H1 (cell line): Measurements from ENCODE around the gene CHD9. TPM values are rescaled to one million over a fixed set of nuclear protein-coding genes. Genes with fewer than 3 reads are reported as not detected.

ENCODE experiments used
- CTCF ChIA-PET: fragments of 300-600 bp; sonication (Branson Sonifier 250); formaldehyde crosslinking; loops from one replicate; lab custom pipeline; 2021; ENCODE audit not compliant: partially characterized antibody; lab: Charles Lee
- POLR2A ChIA-PET: fragments of 300-600 bp; sonication (Branson Sonifier 250); formaldehyde crosslinking; loops from one replicate; lab custom pipeline; 2021; ENCODE audit warnings: inconsistent platforms; ENCODE audit not compliant: partially characterized antibody; lab: Charles Lee
- DNase-seq, 2 experiments: peaks; one replicate each; pipeline versions ENCODE4 v3.0.0 to v3.0.0-alpha.2; 2010 to 2022; ENCODE audit warnings: low spot score in 2 of 2, low read depth in 1 of 2, mixed read lengths in 1 of 2
- FAIRE-seq: peaks from 2 replicates; lab custom pipeline; 2011; peaks lifted over from hg19 to GRCh38; lab: Jason Lieb, UNC
- H2AFZ ChIP-seq: 2 replicates; pipeline ENCODE4 v1.8.1; 2012; ENCODE audit warnings: low read length, inconsistent platforms
- H2AK5ac ChIP-seq: 2 replicates; pipeline ENCODE4 v1.6.1; 2013; ENCODE audit warnings: low read depth, low read length
- H2BK120ac ChIP-seq: replicated peaks from 2 replicates; pipeline ENCODE3; 2013; ENCODE audit warnings: low read depth, low read length, inconsistent platforms
- H2BK12ac ChIP-seq: 2 replicates; pipeline ENCODE4 v1.6.1; 2013; ENCODE audit warnings: low read depth, low read length
- H2BK15ac ChIP-seq: 2 replicates; pipeline ENCODE4 v1.6.1; 2013; ENCODE audit warnings: low read length
- H2BK20ac ChIP-seq: 2 replicates; pipeline ENCODE4 v1.6.1; 2013; ENCODE audit warnings: low read length
- H2BK5ac ChIP-seq: 2 replicates; pipeline ENCODE4 v1.6.1; 2013; ENCODE audit warnings: low read depth, low read length
- H3K14ac ChIP-seq: 2 replicates; pipeline ENCODE4 v1.6.1; 2013; ENCODE audit warnings: inconsistent platforms; ENCODE audit not compliant: insufficient read length
- H3K18ac ChIP-seq: 2 replicates; pipeline ENCODE4 v1.6.1; 2013; ENCODE audit warnings: low read length; ENCODE audit errors: extremely low read depth
- H3K23ac ChIP-seq: 2 replicates; pipeline ENCODE4 v1.6.1; 2013; ENCODE audit warnings: inconsistent platforms; ENCODE audit not compliant: insufficient read length
- H3K23me2 ChIP-seq: 2 replicates; pipeline ENCODE4 v1.6.1; 2013; ENCODE audit warnings: low read depth, low read length
- H3K27ac ChIP-seq: 2 replicates; pipeline ENCODE4 v1.6.1; 2011; ENCODE audit warnings: low read depth, low read length, inconsistent platforms
- H3K27me3 ChIP-seq, 4 experiments: replicated peaks in 1 of 4; 1 replicate in 1 of 4; 2 replicates in 3 of 4; pipeline versions ENCODE4 v1.6.1 to v1.8.1; 2011 to 2013; ENCODE audit warnings: low read length in 3 of 4, mild to moderate bottlenecking in 3 of 4, inconsistent platforms in 2 of 4, mixed read lengths in 2 of 4, moderate library complexity in 1 of 4; ENCODE audit not compliant: control insufficient read depth in 3 of 4, insufficient read depth in 3 of 4; ENCODE audit errors: extremely low read depth in 1 of 4
- H3K36me3 ChIP-seq, 4 experiments: 2 replicates each; pipeline versions ENCODE4 v1.6.1 to v1.8.1; 2011 to 2013; ENCODE audit warnings: mild to moderate bottlenecking in 4 of 4, low read length in 3 of 4, moderate library complexity in 2 of 4, control low read depth in 1 of 4, inconsistent platforms in 1 of 4; ENCODE audit not compliant: insufficient read depth in 4 of 4, control insufficient read depth in 2 of 4
- H3K4ac ChIP-seq: replicated peaks from 2 replicates; pipeline ENCODE3; 2013; ENCODE audit warnings: low read length, low read depth, mixed read lengths, inconsistent platforms; ENCODE audit not compliant: insufficient read length
- H3K4me1 ChIP-seq, 4 experiments: replicated peaks in 1 of 4; 1 replicate in 1 of 4; 2 replicates in 3 of 4; pipeline versions ENCODE4 v1.6.1 to v1.8.1; 2011 to 2013; ENCODE audit warnings: low read length in 3 of 4, inconsistent platforms in 2 of 4, mixed read lengths in 1 of 4; ENCODE audit not compliant: insufficient read depth in 4 of 4, control insufficient read depth in 3 of 4
- H3K4me2 ChIP-seq, 2 experiments: 2 replicates each; pipeline versions ENCODE4 v1.6.1 to v1.8.1; 2011 to 2013; ENCODE audit warnings: low read depth in 2 of 2, low read length in 2 of 2, control low read depth in 1 of 2, inconsistent platforms in 1 of 2, mild to moderate bottlenecking in 1 of 2; ENCODE audit not compliant: insufficient read depth in 1 of 2
- H3K4me3 ChIP-seq, 4 experiments: fragments of 200-600, 300-600 bp in 1 of 4; sonication (generic), shearing (Covaris generic), sonication (Bioruptor Twin) in 1 of 4; 2 replicates each; pipeline versions ENCODE4 v1.5.1 to v1.8.1; 2011 to 2016; ENCODE audit warnings: low read length in 4 of 4, low read depth in 3 of 4, control low read depth in 2 of 4, inconsistent platforms in 2 of 4, mild to moderate bottlenecking in 2 of 4, mixed read lengths in 1 of 4, moderate library complexity in 1 of 4; ENCODE audit not compliant: insufficient read depth in 2 of 4; ENCODE audit errors: extremely low read depth in 1 of 4
- H3K56ac ChIP-seq: replicated peaks from 2 replicates; pipeline ENCODE3; 2013; ENCODE audit warnings: low read depth, mild to moderate bottlenecking, mixed read lengths, low read length, inconsistent platforms; ENCODE audit not compliant: insufficient read length
- H3K79me1 ChIP-seq: 2 replicates; pipeline ENCODE4 v1.6.1; 2013; ENCODE audit warnings: low read depth, low read length, control low read depth
- H3K79me2 ChIP-seq, 2 experiments: 2 replicates each; pipeline versions ENCODE4 v1.6.1 to v1.8.1; 2012 to 2013; ENCODE audit warnings: low read length in 2 of 2, mild to moderate bottlenecking in 2 of 2, inconsistent platforms in 1 of 2; ENCODE audit not compliant: insufficient read depth in 2 of 2, control insufficient read depth in 1 of 2
- H3K9ac ChIP-seq, 4 experiments: replicated peaks in 1 of 4; 1 replicate in 1 of 4; 2 replicates in 3 of 4; pipeline versions ENCODE4 v1.6.1 to v1.8.1; 2011 to 2013; ENCODE audit warnings: low read depth in 3 of 4, low read length in 3 of 4, control low read depth in 2 of 4, mild to moderate bottlenecking in 2 of 4, moderate library complexity in 2 of 4, inconsistent platforms in 1 of 4; ENCODE audit errors: extremely low read depth in 1 of 4
- H3K9me3 ChIP-seq, 2 experiments: 2 replicates each; pipeline versions ENCODE4 v1.6.1 to v1.8.1; 2012 to 2013; ENCODE audit warnings: mild to moderate bottlenecking in 2 of 2, moderate library complexity in 2 of 2, control low read depth in 1 of 2, inconsistent platforms in 1 of 2, low read depth in 1 of 2, low read length in 1 of 2, mixed read lengths in 1 of 2; ENCODE audit not compliant: insufficient read depth in 2 of 2
- H4K20me1 ChIP-seq, 2 experiments: replicated peaks in 1 of 2; 2 replicates each; pipeline versions ENCODE3 to v1.8.1; 2011 to 2013; ENCODE audit warnings: inconsistent platforms in 2 of 2, low read length in 2 of 2, mild to moderate bottlenecking in 1 of 2; ENCODE audit not compliant: insufficient read depth in 2 of 2, control insufficient read depth in 1 of 2
- H4K5ac ChIP-seq: 2 replicates; pipeline ENCODE4 v1.6.1; 2013; ENCODE audit warnings: low read length, low read depth, mixed read lengths, inconsistent platforms; ENCODE audit not compliant: insufficient read length
- H4K8ac ChIP-seq: 2 replicates; pipeline ENCODE4 v1.8.0; 2013; ENCODE audit warnings: mild to moderate bottlenecking, moderate library complexity, low read length, inconsistent platforms; ENCODE audit not compliant: insufficient read depth; ENCODE audit errors: extremely low read depth
- H4K91ac ChIP-seq: replicated peaks from 2 replicates; pipeline ENCODE3; 2013; ENCODE audit warnings: low read length, mixed read lengths, inconsistent platforms; ENCODE audit not compliant: insufficient read length
- ATF3 ChIP-seq: IDR thresholded peaks from 2 replicates; pipeline ENCODE4 v1.6.1; 2011; ENCODE audit warnings: low read depth, mild to moderate bottlenecking, low read length; ENCODE audit not compliant: insufficient read depth
- BACH1 ChIP-seq: IDR thresholded peaks from 2 replicates; pipeline ENCODE4 v1.6.1; 2012; ENCODE audit warnings: low read length, improper control_type of control experiment
- CEBPB ChIP-seq: IDR thresholded peaks from 2 replicates; pipeline ENCODE4 v1.6.1; 2012; ENCODE audit warnings: low read depth, low read length
- CHD1 ChIP-seq: IDR thresholded peaks from 2 replicates; pipeline ENCODE4 v1.6.1; 2012; ENCODE audit warnings: low read depth, low read length, improper control_type of control experiment
- EP300 ChIP-seq, 2 experiments: IDR thresholded peaks; 1 replicate in 1 of 2; 2 replicates in 1 of 2; pipeline ENCODE4 v1.6.1; 2011 to 2012; ENCODE audit warnings: low read depth in 2 of 2, low read length in 2 of 2, mild to moderate bottlenecking in 2 of 2, borderline replicate concordance in 1 of 2, inconsistent platforms in 1 of 2, moderate library complexity in 1 of 2
- KDM1A ChIP-seq: fragments of 200-600, 300-600 bp; sonication (generic); IDR thresholded peaks from 2 replicates; pipeline ENCODE4 v1.7.1; 2016; ENCODE audit warnings: mild to moderate bottlenecking, low read length, borderline replicate concordance
- NANOG ChIP-seq: IDR thresholded peaks from 2 replicates; pipeline ENCODE4 v1.6.1; 2011; ENCODE audit warnings: low read length, low read depth, mild to moderate bottlenecking, inconsistent platforms; ENCODE audit not compliant: insufficient read depth, poor library complexity, severe bottlenecking
- POU5F1 ChIP-seq: IDR thresholded peaks from 2 replicates; pipeline ENCODE4 v1.6.1; 2011; ENCODE audit warnings: low read depth, mild to moderate bottlenecking, low read length, moderate library complexity
- SIN3A ChIP-seq, 2 experiments: IDR thresholded peaks in 1 of 2; conservative IDR thresholded peaks in 1 of 2; 2 replicates each; pipeline ENCODE4 v1.6.1; 2011 to 2012; ENCODE audit warnings: low read length in 2 of 2, improper control_type of control experiment in 1 of 2, low read depth in 1 of 2, mild to moderate bottlenecking in 1 of 2
- SP1 ChIP-seq: IDR thresholded peaks from 2 replicates; pipeline ENCODE4 v1.6.1; 2011; ENCODE audit warnings: low read depth, low read length
- SP2 ChIP-seq: IDR thresholded peaks from 2 replicates; pipeline ENCODE4 v1.6.1; 2012; ENCODE audit warnings: mild to moderate bottlenecking, low read length, inconsistent platforms
- TBP ChIP-seq: IDR thresholded peaks from 2 replicates; pipeline ENCODE4 v1.6.1; 2011; ENCODE audit warnings: low read depth, low read length, improper control_type of control experiment
- WGBS, 2 experiments: shearing (Covaris generic) in 1 of 2; methylation state at CpG; one replicate each; pipeline versions ENCODE4 v1.1.6 to v1.1.7; 2013 to 2015; ENCODE audit warnings: low lambda C conversion rate in 2 of 2, mixed read lengths in 2 of 2, inconsistent platforms in 1 of 2, low coverage in 1 of 2, missing lambda C conversion rate in 1 of 2; ENCODE audit not compliant: insufficient replicate concordance in 2 of 2, insufficient coverage in 1 of 2, insufficient read length in 1 of 2; ENCODE audit errors: extremely low coverage in 1 of 2, missing lambda C conversion rate in 1 of 2; 5-methylcytosine and 5-hydroxymethylcytosine counted together
- polyA plus RNA-seq, 7 experiments: library from polyadenylated mRNA; depleted of rRNA in 3 of 7; stranded (reverse) in 5 of 7; unstranded in 2 of 7; fragments of >200 nt in 5 of 7; fragments of 200-250 nt in 2 of 7; gene quantifications; 1 replicate in 5 of 7; 2 replicates in 1 of 7; 4 replicates in 1 of 7; pipeline versions ENCODE4 v1.2.1 to v1.2.3, GENCODE V29; 2011 to 2013; ENCODE audit warnings: missing spikeins in 2 of 7, mixed read lengths in 2 of 7
- total RNA-seq: library from RNA; stranded (reverse); fragmentation: NEBNext Ultra II Directional; extraction: Animal tissue kit (Norgen Biotek cat#: 25700); gene quantifications from 2 replicates; pipeline ENCODE4 v1.2.1, GENCODE V29; 2021

The CHD9 gene
- total and polyA plus RNA-seq, 2 of the 8 experiments (the other 6 are each of a cell fraction or from before 2014, with no cell fraction given): 9.9 to 32.4 TPM

GRCh38 chr16:53154513-53154912 lies 99.7 kb downstream of the CHD9 start:
- Histone ChIP-seq H2AK5ac (no peak overlapping the region), H2BK20ac (no peak overlapping the region), H2BK120ac (no peak overlapping the region), H3K4me3 (no peak overlapping the region), H3K27ac (no peak overlapping the region), H3K9me3 (peaks cover 0 to 3% of the 10 kb centered on the region in 2 experiments; a peak in 1 of 4 replicates), H3K9ac (no peak overlapping the region; a peak in 1 of 7 replicates), H3K79me1 (no peaks in the 10 kb centered on the region), H3K36me3 (peaks cover 0 to 8% (median 3%) of the 10 kb centered on the region in 4 experiments; a peak in 3 of 8 replicates), H4K91ac (no peak overlapping the region), H3K23ac (no peak overlapping the region), H3K4me1 (peaks cover 0 to 5% (median 2%) of the 10 kb centered on the region in 4 experiments; a peak in 4 of 7 replicates), H2BK12ac (no peak overlapping the region), H3K27me3 (no peaks in the 10 kb centered on the region), H3K14ac (no peak overlapping the region), H3K18ac (no peak overlapping the region), H3K4ac (no peak overlapping the region), H4K5ac (no peak overlapping the region), H3K4me2 (no peak overlapping the region), H3K23me2 (no peaks in the 10 kb centered on the region), H2BK5ac (no peak overlapping the region), H3K56ac (no peak overlapping the region), H4K8ac (no peak overlapping the region), H3K79me2 (peaks cover 0 to 7% of the 10 kb centered on the region in 2 experiments; a peak in 1 of 4 replicates), H2AFZ (no peak overlapping the region), H2BK15ac (no peak overlapping the region), H4K20me1 (peaks cover 0 to 2% of the 10 kb centered on the region in 2 experiments)
- DNase-seq (no peak), FAIRE-seq (no peak)
- 88% methylated on average over 9 of the region's 9 CpGs; no CpG with 5 or more reads in 1 of the 2 experiments for WGBS, 2 experiments
- POLR2A ChIA-PET: interaction anchor here (0.6 to 1.2 kb wide), 2 partner anchors 54 to 71 kb away, joined by 3 to 4 read pairs; no protein-coding TSS in a partner anchor
- CTCF ChIA-PET: interaction anchor here (0.6 to 2.8 kb wide), 4 partner anchors 11 to 152 kb away, joined by 3 to 8 read pairs (median 4); no protein-coding TSS in a partner anchor
- TF ChIP-seq EP300 (IDR thresholded peaks at IDR 0.05; ENCODE audit: borderline replicate concordance in 1 of 2, low read depth in 2 of 2, low read length in 2 of 2): no peak
- TF ChIP-seq POU5F1: no peak
- TF ChIP-seq SP1: no peak
- TF ChIP-seq ATF3: no peak
- no peak for TF ChIP-seq SIN3A (conservative IDR thresholded peaks at IDR 0.05 in 1 of 2, IDR thresholded peaks at IDR 0.05 in 1 of 2; ENCODE audit: low read depth in 1 of 2, low read length in 2 of 2)
- no peak for TF ChIP-seq SP2
- no peak for TF ChIP-seq NANOG
- no peak for TF ChIP-seq CHD1
- TF ChIP-seq BACH1: no peak
- TF ChIP-seq TBP: no peak
- no peak for TF ChIP-seq CEBPB
- no peak for TF ChIP-seq KDM1A
